Stimulated activated CD4-positive, alpha-beta T cell treated with anti-CD3 and anti-CD28 coated beads, Interleukin-1b, Interleukin-23, amount 100 ng/mL, for 24 hours (primary cell): ENCODE data around the gene KBTBD8.

ENCODE experiments used
- DNase-seq, 4 experiments: peaks; one replicate each; pipeline ENCODE4 v3.0.0-alpha.2; 2020; ENCODE audit warnings: low read depth in 4 of 4, low spot score in 1 of 4

Gene KBTBD8

GRCh38 chr3:66998113-66998903 is at the start of gene KBTBD8:
Gene KBTBD8 (plus strand): TSS chr3:66998307. CDS start chr3:66998356, 49 bp downstream.
- DNase-seq = peak; percentile 90 to 95 (median 94)

GRCh38 chr3:66948838-66949237 is 49.3 kb upstream of the KBTBD8 start:
- no peak for DNase-seq

- DNase-seq = no peak
Observed at GRCh38 chr3:66949898-66950297, 48.2 kb upstream of the KBTBD8 start.

GRCh38 chr3:66952357-66952756 is 45.8 kb upstream of the KBTBD8 start:
- DNase-seq = no peak

GRCh38 chr3:66953934-66954445 is 44.1 kb upstream of the KBTBD8 start:
- no peak for DNase-seq

- no peak for DNase-seq
Observed at GRCh38 chr3:66956742-66957141, 41.4 kb upstream of the KBTBD8 start.

- no peak for DNase-seq
Observed at GRCh38 chr3:66957367-66957766, 40.7 kb upstream of the KBTBD8 start.

- no peak for DNase-seq
Observed at GRCh38 chr3:66958067-66958466, 40.0 kb upstream of the KBTBD8 start.

- DNase-seq = no peak
Observed at GRCh38 chr3:66962664-66963063, 35.4 kb upstream of the KBTBD8 start.

GRCh38 chr3:66971245-66971644 is 26.9 kb upstream of the KBTBD8 start:
- DNase-seq = no peak

GRCh38 chr3:66971891-66972551 is 26.1 kb upstream of the KBTBD8 start:
- peak; percentile 24 to 49 (median 45) for DNase-seq

GRCh38 chr3:66980791-66981190 is 17.3 kb upstream of the KBTBD8 start:
- DNase-seq = no peak

- DNase-seq = no peak
Observed at GRCh38 chr3:66983101-66983500, 15.0 kb upstream of the KBTBD8 start.

- no peak for DNase-seq
Observed at GRCh38 chr3:66985336-66985920, 12.7 kb upstream of the KBTBD8 start.

- no peak for DNase-seq
Observed at GRCh38 chr3:66986406-66986805, 11.7 kb upstream of the KBTBD8 start.

GRCh38 chr3:66989241-66989640 is 8.9 kb upstream of the KBTBD8 start:
- no peak for DNase-seq

- DNase-seq = no peak
Observed at GRCh38 chr3:66989860-66990696, 8.0 kb upstream of the KBTBD8 start.

- DNase-seq = no peak
Observed at GRCh38 chr3:66991459-66991858, 6.6 kb upstream of the KBTBD8 start.

GRCh38 chr3:66993082-66993481 is 5.0 kb upstream of the KBTBD8 start:
- DNase-seq = no peak

GRCh38 chr3:66994588-66994987 is 3.5 kb upstream of the KBTBD8 start:
- no peak for DNase-seq

GRCh38 chr3:66996696-66997095 is 1.4 kb upstream of the KBTBD8 start:
- DNase-seq = no peak
